AG10803 (cell line): ENCODE data around the gene ABCD3.

Experiments used
- DNase-seq: peaks from one replicate; pipeline ENCODE4 v3.0.0; 2010; ENCODE audit warnings: low read depth
- H3K4me3 ChIP-seq: 2 replicates; pipeline ENCODE4 v1.5.1; 2011; ENCODE audit warnings: mild to moderate bottlenecking, low read length, control low read depth
- CTCF ChIP-seq: conservative IDR thresholded peaks from 2 replicates; pipeline ENCODE4 v1.5.1; 2011; ENCODE audit warnings: mild to moderate bottlenecking, low read length, control low read depth, inconsistent platforms

The ABCD3 gene

GRCh38 chr1:94399453-94399852 is 18.7 kb upstream of the ABCD3 start:
- no peak for DNase-seq
- H3K4me3 ChIP-seq: no peak overlapping the region
- TF ChIP-seq CTCF: no peak

- TF ChIP-seq CTCF: no peak
Measured at GRCh38 chr1:94401206-94401605, 17.0 kb upstream of the ABCD3 start.

DNA sequence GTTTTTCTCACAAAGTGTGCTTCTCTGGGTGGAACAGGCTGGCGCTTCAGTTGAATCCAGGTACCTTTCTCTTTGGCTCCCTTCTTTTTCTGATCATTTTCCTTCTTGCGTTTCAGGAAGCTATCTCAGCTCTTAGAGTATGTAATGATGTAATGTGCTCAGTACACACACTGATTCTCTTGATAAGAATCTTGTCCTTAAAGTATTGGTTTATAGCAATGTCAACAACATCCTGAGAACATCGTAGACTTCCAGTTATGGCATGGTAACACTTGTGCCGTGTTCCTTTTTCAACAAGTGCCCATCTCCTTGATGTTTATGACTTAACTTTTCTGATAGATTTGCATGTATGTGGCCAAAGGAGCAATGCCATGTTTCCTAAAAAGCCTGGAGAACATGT is 11.7 kb upstream of the ABCD3 start:
- DNase-seq: no peak
- no peak overlapping the region for H3K4me3 ChIP-seq
- no peak for TF ChIP-seq CTCF

More at GRCh38 chr1:94401206-94401605, 17.0 kb upstream of the ABCD3 start:
- DNase-seq: no peak
- H3K4me3 ChIP-seq: no peak overlapping the region

DNA sequence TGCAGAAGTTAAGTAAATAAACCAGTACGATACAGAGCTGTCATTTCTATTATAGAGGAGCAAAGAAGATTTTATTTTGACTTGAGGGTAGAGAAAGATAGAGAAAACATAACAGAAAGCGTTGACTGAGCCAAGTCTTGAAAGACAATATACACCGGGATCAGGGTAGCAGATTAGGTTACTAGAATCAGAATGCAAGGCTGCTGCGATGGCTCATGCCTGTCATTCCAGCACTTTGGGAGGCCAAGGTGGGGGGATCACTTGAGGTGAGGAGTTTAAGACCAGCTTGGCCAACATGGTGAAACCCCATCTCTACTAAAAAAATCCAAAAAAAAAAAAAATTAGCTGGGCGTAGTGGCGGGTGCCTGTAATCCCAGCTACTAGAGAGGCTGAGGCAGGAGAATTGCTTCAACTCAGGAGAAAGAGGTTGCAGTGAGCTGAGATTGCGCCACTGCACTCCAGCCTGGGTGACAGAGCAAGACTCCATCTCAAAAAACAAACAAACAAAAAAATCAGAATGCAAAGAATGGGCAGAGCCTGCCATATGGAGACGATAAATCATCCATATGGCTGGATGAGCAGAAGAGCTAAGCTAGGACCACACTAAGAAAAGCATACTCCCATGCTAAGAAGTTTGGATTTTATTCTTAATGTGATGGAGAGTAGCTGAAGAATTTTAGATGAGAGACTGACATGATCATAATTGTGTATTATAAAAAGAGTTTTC is 9.9 kb upstream of the ABCD3 start:
- no peak overlapping the region for H3K4me3 ChIP-seq
- TF ChIP-seq CTCF: no peak
- DNase-seq: no peak

DNA sequence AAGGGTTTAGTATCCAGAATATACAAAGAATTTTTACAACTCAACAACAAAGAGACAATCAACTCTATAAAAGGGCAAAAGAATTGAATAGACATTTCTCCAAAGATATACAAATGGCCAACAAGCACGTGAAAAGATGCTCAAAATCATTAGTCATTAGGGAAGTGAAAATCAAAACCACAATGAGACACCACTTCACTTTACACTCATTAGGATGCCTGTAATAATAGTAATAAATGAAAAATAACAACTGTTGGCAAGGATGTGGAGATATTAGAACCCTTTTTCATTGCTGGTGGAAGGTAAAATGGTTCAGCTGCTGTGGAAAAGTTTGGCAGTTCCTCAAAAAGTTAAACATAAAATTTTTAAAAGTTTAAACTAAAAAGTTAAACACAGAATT is 7.0 kb upstream of the ABCD3 start:
- no peak overlapping the region for H3K4me3 ChIP-seq
- DNase-seq: no peak
- no peak for TF ChIP-seq CTCF

DNA sequence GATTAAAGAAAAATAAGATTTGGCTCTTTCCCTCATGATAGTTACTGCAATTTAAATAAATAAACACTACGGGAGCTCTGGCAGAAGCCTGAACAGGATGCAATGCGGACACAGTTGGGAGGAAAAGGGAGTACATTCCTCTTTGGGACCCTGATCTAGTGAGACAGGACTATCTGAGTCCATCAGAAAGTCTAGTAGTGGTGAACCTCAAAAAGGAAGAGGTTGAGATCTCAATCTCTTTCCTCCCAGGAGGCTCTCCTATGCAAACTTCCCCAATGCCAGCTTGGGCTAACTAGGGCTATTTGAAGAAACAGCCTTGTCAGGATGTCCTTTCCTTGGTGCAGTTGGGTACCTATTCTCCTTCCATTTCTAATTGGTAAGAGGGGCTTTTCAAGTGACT is 4.9 kb upstream of the ABCD3 start:
- no peak overlapping the region for H3K4me3 ChIP-seq
- no peak for TF ChIP-seq CTCF
- DNase-seq: no peak

GRCh38 chr1:94416901-94417727 is 1.1 kb upstream of the ABCD3 start:
- no peak for TF ChIP-seq CTCF
- DNase-seq: peak; percentile 76
- H3K4me3 ChIP-seq: peak overlapping the region; percentile 72
